ENCODE measurements around the gene PRKAB2.

- TF ChIP-seq CTCF (IDR thresholded peaks at IDR 0.05): no peak
- TF ChIP-seq POLR2A (IDR thresholded peaks at IDR 0.05): no peak
- no peak for TF ChIP-seq EP300 (IDR thresholded peaks at IDR 0.05)
- TF ChIP-seq POLR2AphosphoS5 (IDR thresholded peaks at IDR 0.05): no peak
Observed at GRCh38 chr1:147215540-147215916, 43.3 kb upstream of the PRKAB2 start.

All from suprapubic skin (tissue), 4 donors.